Subcutaneous abdominal adipose tissue (tissue), 5 donors: ENCODE data around the gene SMIM17.
A peak's percentile ranks its signal among the peaks of the same experiment; 100 is the strongest.
"Not testable (repeated sequence)": the region's sequence is repeated elsewhere in the genome, so short reads cannot be mapped to it uniquely, and the experiment has no call there.

Experiments used
- H3K27ac ChIP-seq: one replicate; pipeline ENCODE4 v1.7.0; 2013; ENCODE audit warnings: low read depth, mild to moderate bottlenecking, inconsistent platforms, low read length, moderate library complexity
- H3K27me3 ChIP-seq, 5 donors: one replicate each; pipeline ENCODE4 v1.7.0; 2013; ENCODE audit warnings: low read length in 5 of 5, inconsistent platforms in 1 of 5; ENCODE audit not compliant: control insufficient read depth in 5 of 5, insufficient read depth in 4 of 5
- H3K36me3 ChIP-seq, 5 donors: one replicate each; pipeline ENCODE4 v1.7.0; 2013; ENCODE audit warnings: low read length in 5 of 5; ENCODE audit not compliant: control insufficient read depth in 5 of 5, insufficient read depth in 5 of 5
- H3K4me1 ChIP-seq, 5 donors: one replicate each; pipeline ENCODE4 v1.7.0; 2013; ENCODE audit warnings: low read length in 5 of 5, mild to moderate bottlenecking in 3 of 5, moderate library complexity in 1 of 5; ENCODE audit not compliant: control insufficient read depth in 5 of 5, insufficient read depth in 5 of 5
- H3K4me3 ChIP-seq, 5 donors: one replicate each; pipeline ENCODE4 v1.7.0; 2013; ENCODE audit warnings: low read length in 5 of 5, low read depth in 1 of 5
- H3K9ac ChIP-seq, 5 donors: one replicate each; pipeline ENCODE4 v1.7.0; 2013; ENCODE audit warnings: low read length in 5 of 5, mild to moderate bottlenecking in 4 of 5, moderate library complexity in 3 of 5
- H3K9me3 ChIP-seq, 5 donors: one replicate each; pipeline ENCODE4 v1.7.0; 2013; ENCODE audit warnings: low read length in 5 of 5; ENCODE audit not compliant: control insufficient read depth in 5 of 5
- donor health status: healthy.
- donor health status: healthy.
- donor health status: healthy.
- donor health status: healthy.
- donor health status: healthy.

Gene SMIM17

GRCh38 chr19:56670401-56670960 is 27.5 kb downstream of the SMIM17 start:
- Histone ChIP-seq H3K27ac (no peak overlapping the region), H3K9me3 (peaks cover 0 to 5% (median 0%) of the 10 kb centered on the region in 5 donors), H3K4me1 (peaks cover 8 to 22% (median 21%) of the 10 kb centered on the region in 5 donors), H3K27me3 (no peaks in the 10 kb centered on the region), H3K9ac (peak overlapping the region; percentile 80 to 99 (median 93)), H3K36me3 (peaks cover 0 to 4% (median 0%) of the 10 kb centered on the region in 5 donors), H3K4me3 (peak overlapping the region; percentile 87 to 100 (median 97))

DNA sequence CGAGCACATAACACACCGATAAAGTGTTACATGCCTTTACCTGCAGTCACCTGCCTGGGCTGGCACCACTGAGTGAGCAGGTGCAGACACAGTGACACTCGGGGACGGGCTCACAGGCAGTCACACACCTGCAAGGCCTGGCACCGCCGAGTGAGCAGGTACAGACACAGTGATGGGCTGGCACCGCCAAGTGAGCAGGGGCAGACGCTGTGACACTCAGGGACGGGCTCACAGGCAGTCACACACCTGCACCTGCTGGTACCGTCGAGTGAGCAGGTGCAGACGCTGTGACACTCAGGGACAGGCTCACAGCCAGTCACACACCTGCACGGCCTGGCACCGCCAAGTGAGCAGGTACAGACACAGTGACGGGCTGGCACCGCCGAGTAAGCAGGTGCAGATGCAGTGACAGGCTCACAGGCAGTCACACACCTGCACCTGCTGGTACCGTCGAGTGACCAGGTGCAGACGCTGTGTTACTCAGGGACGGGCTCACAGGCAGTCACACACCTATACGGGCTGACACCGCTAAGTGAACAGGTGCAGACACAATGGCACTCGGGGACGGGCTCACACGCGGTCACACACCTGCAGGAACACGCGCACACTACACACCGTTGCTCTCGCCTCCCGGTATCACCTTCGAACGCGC is 28.1 kb downstream of the SMIM17 start:
- Histone ChIP-seq H3K27ac (no peak overlapping the region), H3K27me3 (no peaks in the 10 kb centered on the region), H3K9me3 (peaks cover 0 to 5% (median 0%) of the 10 kb centered on the region in 5 donors), H3K4me1 (peaks cover 8 to 22% (median 21%) of the 10 kb centered on the region in 5 donors), H3K36me3 (peaks cover 0 to 4% (median 0%) of the 10 kb centered on the region in 5 donors), H3K9ac (peak overlapping the region; percentile 80 to 99 (median 93)), H3K4me3 (peak overlapping the region; percentile 87 to 100 (median 97))

DNA sequence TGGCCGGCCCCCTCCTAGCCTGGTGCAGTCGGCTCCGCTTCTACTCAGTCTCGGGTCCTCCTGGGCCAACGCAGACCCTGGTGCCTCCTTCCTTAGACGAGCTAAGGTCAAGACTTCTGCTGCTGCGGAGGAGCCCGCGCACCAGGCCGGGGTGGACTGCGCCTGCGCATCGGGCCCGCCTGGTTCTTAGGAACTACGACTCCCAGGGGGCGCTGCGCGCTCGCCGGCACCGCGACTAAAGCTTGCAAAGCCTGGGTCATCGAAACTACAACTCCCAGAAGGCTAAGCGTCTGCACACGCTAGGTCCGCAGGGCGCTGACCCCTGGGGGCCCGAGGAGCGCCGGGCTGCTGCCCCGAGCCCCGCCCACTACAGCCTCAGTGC is 28.6 kb downstream of the SMIM17 start, which contains the start of gene ZNF835:
TSS of gene ZNF835 (minus strand) at position 145 of the 382 bp plus-strand sequence. CDS start 6,559 bp downstream, outside the sequence.
- H3K4me1 ChIP-seq: peaks cover 8 to 22% (median 21%) of the 10 kb centered on the region in 5 donors
- peak within 1 kb of the TSS; percentile 80 to 99 (median 93) for H3K9ac ChIP-seq
- H3K36me3 ChIP-seq: peaks cover 0 to 4% (median 0%) of the 10 kb centered on the region in 5 donors
- peaks cover 0 to 5% (median 0%) of the 10 kb centered on the region in 5 donors for H3K9me3 ChIP-seq
- H3K4me3 ChIP-seq: peak within 1 kb of the TSS; percentile 87 to 100 (median 97)
- H3K27ac ChIP-seq: no peak within 1 kb of the TSS
- H3K27me3 ChIP-seq: no peaks in the 10 kb centered on the region

DNA sequence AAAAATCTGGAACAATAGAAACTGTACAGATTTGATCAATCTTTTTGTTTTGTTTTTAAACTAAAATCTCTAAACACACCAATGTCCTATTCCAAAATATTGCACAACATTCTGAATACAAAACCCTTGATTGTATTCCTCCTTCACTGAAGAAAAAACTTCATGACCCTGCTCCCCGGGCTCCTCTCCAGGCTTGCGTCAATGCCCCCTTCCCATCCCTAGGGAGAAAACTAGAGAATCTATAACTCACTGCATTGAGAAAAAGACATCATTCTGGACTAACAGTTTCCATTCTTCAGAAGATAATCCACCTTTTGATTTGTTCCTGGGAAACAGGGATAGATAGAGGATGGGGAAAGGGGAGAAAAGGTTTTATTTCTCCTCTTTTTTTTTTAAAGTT is 29.7 kb downstream of the SMIM17 start:
- not testable (repeated sequence) for H3K9ac ChIP-seq, H3K9me3 ChIP-seq, H3K36me3 ChIP-seq, H3K4me3 ChIP-seq, H3K27ac ChIP-seq, H3K27me3 ChIP-seq
- peaks cover 8 to 22% (median 21%) of the 10 kb centered on the region in 5 donors for H3K4me1 ChIP-seq

DNA sequence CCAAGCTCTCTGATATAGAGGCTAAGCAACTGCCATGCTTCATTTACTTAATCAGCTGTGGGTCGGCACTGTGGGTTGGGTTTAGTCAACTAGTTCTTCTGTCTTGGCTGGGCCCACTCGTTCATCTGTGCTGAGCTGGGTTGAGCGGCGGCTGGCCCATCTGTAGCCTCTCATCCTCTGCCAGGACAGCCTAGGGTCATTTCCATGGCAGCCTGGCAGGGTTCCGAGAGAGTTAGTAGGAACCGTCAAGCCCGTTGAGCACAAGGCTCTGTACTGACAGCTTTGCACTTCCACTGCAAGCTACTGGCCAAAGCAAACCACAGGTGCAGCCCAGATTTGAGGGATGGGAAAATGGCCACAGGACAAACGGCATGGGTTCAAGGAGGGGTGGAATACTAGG is 35.2 kb downstream of the SMIM17 start:
- peaks cover 0 to 2% (median 0%) of the 10 kb centered on the region in 5 donors for H3K4me1 ChIP-seq
- H3K27me3 ChIP-seq: no peaks in the 10 kb centered on the region
- no peak overlapping the region for H3K9ac ChIP-seq
- no peak overlapping the region for H3K4me3 ChIP-seq
- no peaks in the 10 kb centered on the region for H3K36me3 ChIP-seq
- H3K9me3 ChIP-seq: no peaks in the 10 kb centered on the region
- H3K27ac ChIP-seq: no peak overlapping the region

- Histone ChIP-seq H3K4me1 (peaks cover 0 to 2% (median 0%) of the 10 kb centered on the region in 5 donors), H3K36me3 (no peaks in the 10 kb centered on the region), H3K27ac (no peak overlapping the region), H3K27me3 (no peaks in the 10 kb centered on the region), H3K9me3 (no peaks in the 10 kb centered on the region), H3K4me3 (no peak overlapping the region), H3K9ac (no peak overlapping the region)
These were observed 38.7 kb downstream of the SMIM17 start for GRCh38 chr19:56681702-56682101.

DNA sequence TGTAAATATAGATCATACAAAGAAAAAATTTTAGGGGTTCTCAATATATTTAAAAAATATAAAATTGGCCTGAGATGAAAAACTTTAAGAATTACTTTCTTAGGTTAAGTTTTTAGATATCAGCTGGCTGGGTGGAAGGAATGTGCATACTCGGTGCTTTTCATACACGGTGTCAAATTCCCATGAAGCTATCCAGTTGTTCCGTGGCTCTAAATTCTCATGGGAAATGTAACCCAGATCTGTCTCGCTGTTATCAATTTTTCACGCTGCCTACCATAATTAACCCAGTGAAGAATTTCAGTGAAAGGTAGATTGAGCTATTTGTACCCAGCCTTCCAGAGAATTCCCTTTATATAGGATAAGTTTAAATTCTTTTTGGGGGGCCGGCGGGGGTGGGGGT is 40.2 kb downstream of the SMIM17 start:
- Histone ChIP-seq H3K27me3 (no peaks in the 10 kb centered on the region), H3K4me3 (no peak overlapping the region), H3K4me1 (peaks cover 0 to 2% (median 0%) of the 10 kb centered on the region in 5 donors)

DNA sequence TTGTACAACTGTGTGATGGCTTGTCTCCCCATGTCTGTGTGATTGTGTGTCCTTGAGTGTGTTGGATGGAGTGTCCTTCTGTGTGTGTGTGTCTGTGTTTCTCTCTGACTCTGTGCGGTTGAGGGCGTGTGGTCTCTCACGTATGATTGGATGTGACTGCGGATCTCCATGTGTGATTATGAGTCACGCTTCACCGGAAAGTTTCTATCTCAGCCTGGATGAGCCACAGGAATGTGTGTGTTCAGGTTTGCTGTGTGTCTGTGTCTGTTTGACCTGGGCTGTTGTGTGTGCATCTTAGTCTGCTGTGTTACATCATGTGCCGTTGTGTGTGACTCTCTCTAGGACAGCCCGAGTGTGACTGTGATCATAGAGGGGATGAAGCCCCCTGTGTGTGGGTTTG is 44.1 kb downstream of the SMIM17 start:
- Histone ChIP-seq H3K9me3 (peaks cover 0 to 2% (median 0%) of the 10 kb centered on the region in 5 donors), H3K27me3 (no peaks in the 10 kb centered on the region), H3K4me1 (peaks cover 0 to 2% (median 0%) of the 10 kb centered on the region in 5 donors), H3K4me3 (no peak overlapping the region), H3K27ac (no peak overlapping the region), H3K36me3 (peaks cover 0 to 5% (median 0%) of the 10 kb centered on the region in 5 donors), H3K9ac (no peak overlapping the region)

More for the DNA sequence above, 40.2 kb downstream of the SMIM17 start:
- no peak overlapping the region for H3K9ac ChIP-seq
- H3K9me3 ChIP-seq: no peaks in the 10 kb centered on the region
- H3K27ac ChIP-seq: no peak overlapping the region
- peaks cover 0 to 5% (median 0%) of the 10 kb centered on the region in 5 donors for H3K36me3 ChIP-seq

DNA sequence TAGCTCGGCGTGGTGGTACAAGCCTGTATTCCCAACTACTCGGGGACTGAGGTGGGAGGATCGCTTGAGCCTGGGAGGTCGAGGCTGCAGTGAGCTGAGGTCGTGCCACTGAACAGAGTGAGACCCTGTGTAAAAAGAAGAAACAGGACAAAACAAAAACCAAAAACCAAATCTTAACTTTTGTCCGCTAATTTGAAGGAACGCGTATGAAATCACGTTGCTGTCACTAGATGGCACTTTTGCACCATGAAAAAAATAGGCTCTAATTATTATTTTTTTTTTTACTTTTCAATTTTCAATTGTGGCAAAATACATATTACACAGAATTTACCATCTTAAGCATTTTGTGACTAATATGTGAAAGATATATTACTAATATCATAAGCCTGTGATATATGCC is 46.2 kb downstream of the SMIM17 start:
- peaks cover 0 to 5% (median 0%) of the 10 kb centered on the region in 5 donors for H3K36me3 ChIP-seq
- peaks cover 0 to 2% (median 0%) of the 10 kb centered on the region in 5 donors for H3K9me3 ChIP-seq
- no peak overlapping the region for H3K4me3 ChIP-seq
- no peak overlapping the region for H3K9ac ChIP-seq
- H3K27ac ChIP-seq: no peak overlapping the region
- no peaks in the 10 kb centered on the region for H3K4me1 ChIP-seq
- no peaks in the 10 kb centered on the region for H3K27me3 ChIP-seq

GRCh38 chr19:56690670-56691069 is 47.7 kb downstream of the SMIM17 start:
- no peaks in the 10 kb centered on the region for H3K4me1 ChIP-seq
- H3K9ac ChIP-seq: no peak overlapping the region
- H3K27ac ChIP-seq: no peak overlapping the region
- no peaks in the 10 kb centered on the region for H3K27me3 ChIP-seq
- peaks cover 0 to 2% (median 0%) of the 10 kb centered on the region in 5 donors for H3K9me3 ChIP-seq
- H3K36me3 ChIP-seq: peaks cover 0 to 5% (median 0%) of the 10 kb centered on the region in 5 donors
- H3K4me3 ChIP-seq: no peak overlapping the region
